GM21447 (cell line): ENCODE data around the gene ZRANB1.

Experiments
- ATAC-seq: cut with Tn5 transposase; IDR thresholded peaks from one replicate; pipeline ENCODE4 v1.9.1; 2021; ENCODE audit not compliant: unreplicated experiment

ZRANB1 gene

GRCh38 chr10:124918906-124919305 lies 23.0 kb upstream of the ZRANB1 start:
- no peak for ATAC-seq

- no peak for ATAC-seq
Measured at GRCh38 chr10:124921261-124921660, 20.7 kb upstream of the ZRANB1 start.

- ATAC-seq = no peak
Measured at GRCh38 chr10:124923684-124924083, 18.2 kb upstream of the ZRANB1 start.

- no peak for ATAC-seq
Measured at GRCh38 chr10:124926548-124926947, 15.4 kb upstream of the ZRANB1 start.

GRCh38 chr10:124928087-124928486 lies 13.8 kb upstream of the ZRANB1 start:
- no peak for ATAC-seq

- no peak for ATAC-seq
Measured at GRCh38 chr10:124928545-124928944, 13.4 kb upstream of the ZRANB1 start.

GRCh38 chr10:124935946-124936345 lies 6.0 kb upstream of the ZRANB1 start:
- ATAC-seq = no peak

GRCh38 chr10:124936813-124937212 lies 5.1 kb upstream of the ZRANB1 start:
- no peak for ATAC-seq

- no peak for ATAC-seq
Measured at GRCh38 chr10:124939290-124939689, 2.6 kb upstream of the ZRANB1 start.

- ATAC-seq = no peak
Measured at GRCh38 chr10:124942317-124943169, 620 bp downstream of the ZRANB1 start.

GRCh38 chr10:124943301-124944092 lies 1.6 kb downstream of the ZRANB1 start:
- ATAC-seq = no peak

- no peak for ATAC-seq
Measured at GRCh38 chr10:124944982-124945381, 3.1 kb downstream of the ZRANB1 start.

GRCh38 chr10:124946945-124947344 lies 5.0 kb downstream of the ZRANB1 start:
- ATAC-seq = no peak

- no peak for ATAC-seq
Measured at GRCh38 chr10:124949543-124949942, 7.6 kb downstream of the ZRANB1 start.

GRCh38 chr10:124952123-124952522 lies 10.2 kb downstream of the ZRANB1 start:
- ATAC-seq = no peak

GRCh38 chr10:124953421-124953820 lies 11.5 kb downstream of the ZRANB1 start:
- no peak for ATAC-seq

GRCh38 chr10:124955243-124955642 lies 13.3 kb downstream of the ZRANB1 start:
- no peak for ATAC-seq

GRCh38 chr10:124955868-124956267 lies 13.9 kb downstream of the ZRANB1 start:
- no peak for ATAC-seq

- no peak for ATAC-seq
Measured at GRCh38 chr10:124956764-124957163, 14.8 kb downstream of the ZRANB1 start.

GRCh38 chr10:124957404-124957947 lies 15.6 kb downstream of the ZRANB1 start:
- no peak for ATAC-seq

GRCh38 chr10:124959564-124959963 lies 17.6 kb downstream of the ZRANB1 start:
- ATAC-seq = no peak

GRCh38 chr10:124961248-124961570 lies 19.3 kb downstream of the ZRANB1 start:
- ATAC-seq = no peak
